ENCODE data around the gene CUX1.
"Not testable (repeated sequence)": the region's sequence is repeated elsewhere in the genome, so short reads cannot be mapped to it uniquely, and the experiment has no call there.

Gene CUX1

GRCh38 chr7:101826081-101826835, 8.8 kb downstream of the CUX1 start:
- DNase-seq = no peak

- DNase-seq = no peak
These were observed 11.0 kb downstream of the CUX1 start for GRCh38 chr7:101828301-101829020.

- no peak for DNase-seq
These were observed 11.9 kb downstream of the CUX1 start for GRCh38 chr7:101829374-101829773.

- DNase-seq = no peak
These were observed 12.4 kb downstream of the CUX1 start for GRCh38 chr7:101829821-101830220.

- not testable (repeated sequence) for DNase-seq
These were observed 14.0 kb downstream of the CUX1 start for GRCh38 chr7:101831396-101831795.

- DNase-seq = no peak
These were observed 14.8 kb downstream of the CUX1 start for GRCh38 chr7:101832205-101832631.

GRCh38 chr7:101832685-101833375, 15.4 kb downstream of the CUX1 start:
- no peak for DNase-seq

GRCh38 chr7:101833799-101834198, 16.4 kb downstream of the CUX1 start:
- no peak for DNase-seq

GRCh38 chr7:101835136-101835535, 17.7 kb downstream of the CUX1 start:
- no peak for DNase-seq

GRCh38 chr7:101837433-101837832, 20.0 kb downstream of the CUX1 start:
- not testable (repeated sequence) for DNase-seq

- DNase-seq = no peak
These were observed 21.5 kb downstream of the CUX1 start for GRCh38 chr7:101838837-101839483.

GRCh38 chr7:101841328-101841727, 23.9 kb downstream of the CUX1 start:
- DNase-seq = no peak

GRCh38 chr7:101843293-101844271, 26.2 kb downstream of the CUX1 start:
- no peak for DNase-seq

- no peak for DNase-seq
These were observed 28.5 kb downstream of the CUX1 start for GRCh38 chr7:101845974-101846373.

- DNase-seq = no peak
These were observed 29.5 kb downstream of the CUX1 start for GRCh38 chr7:101846800-101847538.

- no peak for DNase-seq
These were observed 31.0 kb downstream of the CUX1 start for GRCh38 chr7:101848208-101848951.

- not testable (repeated sequence) for DNase-seq
These were observed 31.9 kb downstream of the CUX1 start for GRCh38 chr7:101849314-101849713.

- DNase-seq = not testable (repeated sequence)
These were observed 34.9 kb downstream of the CUX1 start for GRCh38 chr7:101852364-101852763.

- no peak for DNase-seq
These were observed 36.3 kb downstream of the CUX1 start for GRCh38 chr7:101853684-101854083.
